ENCODE data around the gene GALNT1. TPM values are rescaled to one million over a fixed set of nuclear protein-coding genes. Genes with fewer than 3 reads are reported as not detected.

The GALNT1 gene
- total and polyA plus RNA-seq, 11 donors = 9.6 to 69.0 (median 42.7) TPM

GRCh38 chr18:35661483-35662146 is 80.1 kb downstream of the GALNT1 start:
- H3K27ac ChIP-seq = no peak overlapping the region
- no peaks in the 10 kb centered on the region for H3K9me3 ChIP-seq
- DNase-seq = no peak
- no peak for ATAC-seq
- intact Hi-C loops (cut with DNase I) = loop anchor here in 1 of 10 donors (5.0 kb wide), 1 partner anchor 291 kb away; no protein-coding TSS in a partner anchor
- no peaks in the 10 kb centered on the region for H3K27me3 ChIP-seq
- 56 to 62% (median 61%) methylated on average over 5 of the region's 5 CpGs for WGBS, 4 donors
- H3K4me1 ChIP-seq = peaks cover 0 to 6% (median 0%) of the 10 kb centered on the region in 12 donors
- H3K36me3 ChIP-seq = peaks cover 0 to 33% (median 17%) of the 10 kb centered on the region in 9 donors
- no peak overlapping the region for H3K4me3 ChIP-seq
- TF ChIP-seq POLR2A (IDR thresholded peaks at IDR 0.05) = no peak
- TF ChIP-seq CTCF (IDR thresholded peaks at IDR 0.05) = peak in 3 of 12 donors; percentile 6 to 18 (median 10)

- H3K27ac ChIP-seq = no peak overlapping the region
- H3K36me3 ChIP-seq = peaks cover 0 to 41% (median 19%) of the 10 kb centered on the region in 9 donors
- no peak for TF ChIP-seq POLR2A (IDR thresholded peaks at IDR 0.05)
- no peak for TF ChIP-seq CTCF (IDR thresholded peaks at IDR 0.05)
- H3K4me3 ChIP-seq = no peak overlapping the region
- H3K9me3 ChIP-seq = peaks cover 0 to 1% (median 0%) of the 10 kb centered on the region in 12 donors
- no peak for ATAC-seq
- intact Hi-C loops (cut with DNase I) = loop anchor here in 1 of 10 donors (5.0 kb wide), 1 partner anchor 290 kb away; no protein-coding TSS in a partner anchor
- DNase-seq = no peak
- WGBS, 4 donors = 56 to 60% (median 57%) methylated on average over 3 of the region's 3 CpGs
- peaks cover 0 to 6% (median 0%) of the 10 kb centered on the region in 12 donors for H3K4me1 ChIP-seq
- H3K27me3 ChIP-seq = no peaks in the 10 kb centered on the region
These were observed 80.9 kb downstream of the GALNT1 start for GRCh38 chr18:35662293-35663062.

- TF ChIP-seq POLR2A (IDR thresholded peaks at IDR 0.05) (no peak), CTCF (IDR thresholded peaks at IDR 0.05) (no peak)
- Histone ChIP-seq H3K27ac (no peak overlapping the region), H3K27me3 (no peaks in the 10 kb centered on the region), H3K36me3 (peaks cover 0 to 11% (median 0%) of the 10 kb centered on the region in 9 donors), H3K4me3 (no peak overlapping the region), H3K9me3 (peaks cover 0 to 5% (median 0%) of the 10 kb centered on the region in 12 donors), H3K4me1 (no peaks in the 10 kb centered on the region)
- intact Hi-C loops (cut with DNase I) = loop anchor here in 1 of 10 donors (10.0 kb wide), 1 partner anchor 57 kb away; no protein-coding TSS in a partner anchor
- 26 to 48% (median 32%) methylated on average over 1 of the region's 1 CpG for WGBS, 4 donors
- ATAC-seq (no peak), DNase-seq (no peak)
These were observed 90.5 kb downstream of the GALNT1 start for GRCh38 chr18:35671966-35672603.
